ENCODE results near the gene HNRNPUL2.
A peak's percentile ranks its signal among the peaks of the same experiment; 100 is the strongest.
"Not testable (repeated sequence)": the region's sequence is repeated elsewhere in the genome, so short reads cannot be mapped to it uniquely, and the experiment has no call there.

HNRNPUL2 gene

GRCh38 chr11:62705880-62706849 lies 21.1 kb downstream of the HNRNPUL2 start:
- peak; percentile 86 to 93 (median 92) for DNase-seq (ENCODE audit: low read depth in 2 of 3, low spot score in 1 of 3)

DNA sequence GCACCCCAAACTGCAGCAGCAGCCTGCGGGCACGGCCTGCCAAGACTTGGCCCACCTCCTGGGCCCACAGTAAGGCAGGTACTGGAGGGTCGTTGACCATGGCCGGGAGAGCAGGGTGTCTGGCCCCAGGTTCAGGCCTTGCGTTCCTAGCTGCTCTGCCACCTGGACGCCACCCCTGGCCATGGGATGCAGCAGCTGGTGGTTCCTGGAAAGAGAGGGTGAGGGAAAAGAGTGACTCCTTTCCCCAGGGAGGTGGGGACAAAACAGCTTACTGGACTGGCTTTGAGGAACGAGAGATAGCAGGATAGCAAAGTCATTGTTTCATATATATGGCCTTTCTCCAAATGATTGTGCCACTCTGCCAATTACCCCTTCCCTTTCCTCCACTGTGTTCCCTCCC lies 21.8 kb downstream of the HNRNPUL2 start:
- DNase-seq (ENCODE audit: low read depth in 2 of 3, low spot score in 1 of 3) = no peak

GRCh38 chr11:62703921-62704320 lies 23.3 kb downstream of the HNRNPUL2 start:
- DNase-seq (ENCODE audit: low read depth in 2 of 3, low spot score in 1 of 3) = not testable (repeated sequence)

DNA sequence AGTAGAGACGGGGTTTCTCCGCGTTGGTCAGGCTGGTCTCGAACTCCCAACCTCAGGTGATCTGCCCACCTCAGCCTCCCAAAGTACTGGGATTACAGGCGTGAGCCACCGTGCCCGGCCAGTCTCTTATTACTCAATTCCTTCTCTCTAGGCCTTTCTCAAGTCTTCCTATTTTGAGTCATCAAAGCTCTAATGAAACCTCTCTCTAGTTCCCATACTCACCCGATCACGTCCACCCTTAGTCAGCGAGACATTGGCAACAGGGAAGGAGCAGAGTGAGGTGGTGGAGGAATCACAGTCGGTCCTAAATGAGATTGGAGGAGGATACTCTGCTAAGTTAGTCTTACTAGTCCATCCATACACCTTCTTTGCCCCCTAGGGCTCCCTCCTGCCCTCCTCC lies 25.0 kb downstream of the HNRNPUL2 start:
- DNase-seq (ENCODE audit: low read depth in 2 of 3, low spot score in 1 of 3) = no peak

DNA sequence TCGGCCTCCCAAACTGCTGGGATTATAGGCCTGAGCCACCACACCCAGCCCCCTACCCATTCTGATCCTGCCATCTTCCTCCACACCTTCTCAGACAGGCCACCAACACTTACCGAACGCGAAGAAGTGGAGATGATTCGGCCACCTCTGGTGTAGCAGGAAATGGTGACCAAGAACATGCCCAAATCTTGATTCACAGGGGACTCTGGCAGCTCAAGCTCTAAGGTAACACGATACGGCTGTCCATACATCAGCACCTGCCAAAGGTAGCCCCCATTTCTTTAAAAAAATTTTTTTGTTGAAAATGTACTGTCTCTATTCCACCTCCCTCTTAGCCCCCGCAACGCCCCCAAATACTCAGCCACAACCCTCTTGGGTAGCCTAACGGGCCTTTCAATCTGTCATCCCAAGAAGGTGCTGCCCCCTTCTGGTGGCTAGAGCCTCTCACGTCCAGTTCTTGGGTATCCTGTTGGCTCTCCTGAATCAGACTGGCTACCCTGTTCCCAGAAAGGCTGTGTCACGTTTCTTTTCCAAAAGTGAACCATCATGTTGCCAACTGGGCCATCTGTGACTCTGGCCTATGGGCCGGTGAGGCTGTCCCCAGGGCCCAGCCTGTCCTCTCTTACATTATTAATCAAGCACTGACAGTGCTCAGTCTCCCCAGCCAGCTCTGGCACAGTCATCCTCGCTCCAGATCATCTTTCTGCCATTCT lies 32.6 kb downstream of the HNRNPUL2 start:
- DNase-seq (ENCODE audit: low read depth in 2 of 3, low spot score in 1 of 3) = peak in 2 of 3 donors; percentile 63 to 78

DNA sequence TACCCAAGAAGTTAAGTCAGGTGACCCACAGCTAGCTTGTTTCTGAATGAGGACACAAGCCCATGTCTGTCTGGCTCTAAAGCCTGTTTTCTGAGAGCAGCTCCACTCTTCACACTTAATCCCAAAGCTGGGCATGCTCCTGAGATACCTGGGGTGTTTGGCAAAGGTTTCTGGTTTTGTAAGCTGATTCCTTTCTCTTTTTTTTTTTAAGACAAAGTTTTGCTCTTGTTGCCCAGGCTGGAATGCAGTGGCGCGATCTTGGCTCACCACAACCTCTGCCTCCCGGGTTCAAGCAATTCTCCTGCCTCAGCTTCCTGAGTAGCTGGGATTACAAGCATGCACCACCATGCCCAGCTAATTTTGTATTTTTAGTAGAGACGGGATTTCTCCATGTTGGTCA lies 33.6 kb downstream of the HNRNPUL2 start:
- DNase-seq (ENCODE audit: low read depth in 2 of 3, low spot score in 1 of 3) = not testable (repeated sequence)

DNA sequence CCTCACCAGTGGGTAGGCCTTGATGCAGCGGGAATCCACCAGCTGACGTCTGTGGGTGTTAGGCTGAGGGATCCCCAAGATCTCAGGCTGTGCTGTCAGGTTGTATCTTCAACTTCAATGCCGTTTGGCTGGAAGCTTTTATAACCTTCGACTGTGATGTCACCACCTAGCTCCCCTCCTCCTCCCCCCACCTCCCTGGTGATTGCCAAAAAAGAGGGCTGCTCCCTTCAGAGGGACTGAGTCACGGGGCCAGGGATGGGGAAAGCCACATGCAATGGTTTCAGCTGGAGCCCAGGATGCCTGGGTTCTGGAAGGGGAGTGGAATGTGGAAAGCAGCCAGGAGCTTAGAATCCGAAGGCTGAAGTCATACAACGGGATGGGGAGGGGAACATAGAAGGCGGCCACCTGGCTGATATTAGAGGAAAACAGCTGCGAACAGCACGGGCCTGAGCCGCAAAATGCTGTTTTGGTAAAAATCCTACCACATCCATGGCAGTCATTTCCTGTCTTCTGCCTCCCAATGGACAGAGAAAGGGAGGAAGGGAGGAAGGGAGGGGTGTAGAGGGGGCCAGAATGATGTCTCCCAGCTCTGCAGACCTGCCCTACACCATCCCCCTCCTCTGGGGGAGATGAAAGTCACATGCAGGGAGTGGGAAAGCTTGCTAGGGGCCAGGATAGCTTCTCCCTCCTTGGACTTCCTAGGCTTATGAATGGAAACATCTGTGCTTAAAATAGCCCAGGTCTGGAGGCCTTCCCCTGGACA lies 37.7 kb downstream of the HNRNPUL2 start, which contains the start of gene LRRN4CL:
Gene LRRN4CL, minus strand, starts transcription at position 110 of the 763 bp plus-strand sequence. CDS start 1,022 bp downstream, outside the sequence.
- DNase-seq (ENCODE audit: low read depth in 2 of 3, low spot score in 1 of 3) = no peak

DNA sequence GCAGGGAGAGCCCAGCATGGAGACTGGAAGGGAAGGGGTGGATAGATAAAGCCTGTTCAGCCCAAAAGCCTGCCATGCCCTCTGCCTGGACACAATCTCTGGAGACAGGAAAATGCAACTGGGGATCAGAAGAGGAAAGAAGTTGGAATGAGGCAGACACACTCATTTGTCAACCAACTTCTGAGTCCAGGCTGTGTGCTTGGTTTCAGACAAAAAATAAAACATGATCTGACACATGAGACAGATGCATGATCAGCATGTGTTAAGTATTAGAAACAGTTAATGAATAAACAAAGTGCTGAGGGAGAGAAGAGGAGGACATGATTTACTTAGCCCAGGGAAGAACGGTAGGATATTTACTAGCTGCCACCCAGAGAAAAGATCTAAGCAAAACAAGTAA lies 38.8 kb downstream of the HNRNPUL2 start:
- DNase-seq (ENCODE audit: low read depth in 2 of 3, low spot score in 1 of 3) = no peak

- no peak for DNase-seq (ENCODE audit: low read depth in 2 of 3, low spot score in 1 of 3)
Measured at GRCh38 chr11:62687508-62688396, 39.5 kb downstream of the HNRNPUL2 start.

- no peak for DNase-seq (ENCODE audit: low read depth in 2 of 3, low spot score in 1 of 3)
Measured at GRCh38 chr11:62682518-62682917, 44.7 kb downstream of the HNRNPUL2 start.

DNA sequence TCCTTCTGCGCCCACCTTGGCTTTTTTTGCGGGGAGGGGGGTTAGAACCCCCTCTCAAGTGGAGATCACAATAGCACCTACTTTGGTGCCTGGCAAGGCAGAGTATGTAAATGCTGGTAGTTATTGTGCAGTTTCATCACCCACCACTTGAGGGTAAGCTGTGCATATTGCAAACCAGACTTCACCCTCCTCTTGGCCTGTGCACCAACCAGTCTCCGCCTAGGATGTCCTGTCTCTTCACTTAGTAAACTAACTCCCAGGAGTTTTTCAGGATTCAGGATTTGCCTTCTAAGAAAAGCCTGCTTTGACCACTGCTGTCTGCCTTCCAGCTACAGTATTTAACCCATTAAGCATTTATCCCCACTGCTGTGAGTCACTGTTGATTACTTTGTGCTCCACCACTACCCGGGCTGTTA lies 46.4 kb downstream of the HNRNPUL2 start:
- no peak for DNase-seq (ENCODE audit: low read depth in 2 of 3, low spot score in 1 of 3)

DNA sequence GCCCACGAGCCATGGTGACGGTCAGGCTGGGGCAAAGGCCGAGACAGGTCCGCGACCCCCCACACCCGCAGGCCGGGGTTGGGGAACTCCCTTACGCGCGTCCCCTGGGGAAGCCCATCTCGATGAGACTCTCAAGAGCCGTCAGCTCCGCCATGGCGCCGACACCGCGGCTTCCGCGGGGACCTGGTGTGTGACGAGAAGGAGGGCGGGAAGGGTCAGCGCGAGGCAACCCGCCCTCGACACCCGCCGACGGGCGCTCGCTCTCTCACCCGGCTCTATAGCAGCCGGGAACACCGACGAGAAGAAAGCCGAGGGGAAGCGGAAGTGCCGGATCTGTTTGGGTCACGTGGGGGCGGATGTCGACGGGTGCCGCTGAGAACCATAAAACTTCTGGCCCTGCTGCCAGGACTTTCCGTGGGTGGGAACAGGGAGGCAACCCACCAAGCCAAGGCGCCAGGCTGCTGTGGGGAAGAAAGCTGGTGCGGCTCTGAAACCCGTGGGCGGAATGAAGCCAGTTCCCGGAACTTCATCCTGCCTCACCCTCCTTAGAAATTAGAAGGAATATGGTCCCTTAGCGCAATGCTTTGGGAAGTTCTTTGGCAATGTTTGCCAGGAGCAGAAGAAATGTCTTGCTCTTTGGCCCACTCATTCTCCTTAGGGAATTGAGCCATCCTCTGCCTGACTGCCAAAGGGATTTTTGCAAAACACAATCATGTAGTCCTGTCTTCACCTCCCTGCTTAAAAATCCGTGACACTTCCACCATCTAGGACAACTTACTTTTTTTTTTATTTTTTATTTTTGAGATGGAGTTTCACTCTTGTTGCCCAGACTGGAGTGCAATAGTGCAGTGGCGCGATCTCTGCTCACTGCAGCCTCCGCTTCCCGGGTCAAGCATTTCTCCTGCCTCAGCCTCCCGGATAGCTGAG lies 48.2 kb downstream of the HNRNPUL2 start, which contains the start of gene UBXN1:
Gene UBXN1, minus strand, starts transcription at position 304 of the 927 bp plus-strand sequence. Its CDS starts 150 bp downstream, at position 154.
- DNase-seq (ENCODE audit: low read depth in 2 of 3, low spot score in 1 of 3) = peak; percentile 81 to 86 (median 83)

DNA sequence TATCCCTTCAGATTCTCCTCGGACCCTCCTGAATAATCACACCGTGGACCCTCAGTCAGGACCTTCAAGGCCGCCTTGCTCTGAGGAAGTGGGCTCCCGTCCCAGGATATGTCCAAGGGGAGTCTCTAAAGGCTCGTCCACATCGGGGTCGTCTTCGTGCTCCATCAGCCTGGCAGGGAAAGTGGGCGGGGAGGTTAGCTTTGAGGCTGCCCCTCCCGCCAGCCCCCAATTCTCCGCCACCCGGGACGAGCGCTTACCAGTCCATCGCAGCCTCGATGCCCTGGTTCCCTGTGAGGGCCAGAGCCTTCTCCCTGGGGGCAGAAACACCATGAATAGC lies 48.9 kb downstream of the HNRNPUL2 start:
- DNase-seq (ENCODE audit: low read depth in 2 of 3, low spot score in 1 of 3) = no peak

DNA sequence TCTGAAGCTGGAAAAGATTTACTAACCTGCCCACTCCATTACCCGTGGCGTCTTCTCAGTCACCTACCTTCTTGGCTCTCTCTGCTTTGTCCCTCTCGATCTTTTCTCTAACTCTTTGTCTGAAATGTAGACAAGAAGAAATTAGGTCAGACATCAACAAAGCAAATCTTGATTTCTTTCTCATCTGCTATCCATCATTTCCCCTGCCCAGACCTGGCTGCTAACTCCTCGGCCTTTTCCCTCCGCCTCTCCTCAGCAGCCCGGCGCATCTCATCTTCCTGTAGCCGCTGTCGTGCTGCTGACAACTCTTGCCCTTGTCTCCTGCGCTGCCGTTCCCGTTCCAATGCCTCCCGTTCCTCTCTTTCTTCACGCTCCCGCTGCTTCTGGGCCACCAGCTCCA lies 49.5 kb downstream of the HNRNPUL2 start:
- no peak for DNase-seq (ENCODE audit: low read depth in 2 of 3, low spot score in 1 of 3)

DNA sequence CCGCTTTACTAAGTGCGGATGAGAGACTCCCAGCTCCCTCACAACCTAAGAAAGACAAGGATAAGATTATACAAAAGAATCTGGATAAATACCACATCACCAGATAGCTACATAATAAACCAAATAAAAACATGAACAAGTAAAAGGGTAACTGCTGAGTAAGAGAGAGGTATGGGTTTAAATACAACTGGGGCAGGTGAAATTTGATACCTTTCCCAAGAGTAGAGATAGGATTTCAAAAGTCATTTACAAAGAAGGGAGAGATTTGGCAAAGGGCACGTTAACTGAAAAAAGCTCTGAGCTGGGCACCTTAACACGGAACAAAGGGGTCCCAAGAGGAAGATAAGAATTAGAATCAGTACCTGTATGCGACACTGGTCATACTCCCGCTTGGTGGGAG lies 50.1 kb downstream of the HNRNPUL2 start:
- no peak for DNase-seq (ENCODE audit: low read depth in 2 of 3, low spot score in 1 of 3)

DNA sequence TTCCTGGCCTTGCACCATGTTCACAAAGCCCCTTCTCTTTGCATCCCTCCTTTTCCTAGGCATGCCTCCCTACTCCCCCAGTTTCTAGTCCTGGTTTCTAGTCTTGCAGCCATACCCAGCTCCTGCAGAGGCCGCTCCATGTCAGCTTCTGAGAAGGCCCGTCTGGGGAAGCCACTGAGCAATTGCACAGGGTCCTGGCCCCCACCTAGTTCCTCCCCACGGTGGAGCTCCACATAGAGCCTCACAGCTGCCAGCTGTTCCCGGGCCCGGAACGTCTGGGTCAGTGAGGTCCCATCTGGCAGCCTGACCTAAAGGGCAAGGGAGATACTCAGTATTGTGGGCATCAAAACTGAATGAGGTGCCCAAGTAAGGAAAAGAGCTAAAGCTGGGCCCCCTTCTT lies 50.6 kb downstream of the HNRNPUL2 start:
- DNase-seq (ENCODE audit: low read depth in 2 of 3, low spot score in 1 of 3) = no peak

DNA sequence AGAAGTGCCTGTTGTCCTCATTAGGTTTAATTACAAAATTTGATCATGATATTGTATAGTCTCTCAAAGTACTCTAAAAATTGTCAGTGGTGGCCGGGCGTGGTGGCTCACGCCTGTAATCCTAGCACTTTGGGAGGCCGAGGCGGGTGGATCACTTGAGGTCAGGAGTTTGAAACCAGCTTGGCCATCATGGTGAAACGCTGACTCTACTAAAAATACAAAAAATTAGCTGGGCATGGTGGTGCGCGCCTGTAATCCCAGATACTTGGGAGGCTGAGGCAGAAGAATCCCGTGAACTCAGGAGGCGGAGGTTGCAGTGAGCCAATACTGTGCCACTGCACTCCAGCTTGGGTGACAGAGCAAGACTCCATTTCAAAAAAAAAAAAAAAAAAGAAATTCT lies 51.8 kb downstream of the HNRNPUL2 start:
- not testable (repeated sequence) for DNase-seq (ENCODE audit: low read depth in 2 of 3, low spot score in 1 of 3)

DNA sequence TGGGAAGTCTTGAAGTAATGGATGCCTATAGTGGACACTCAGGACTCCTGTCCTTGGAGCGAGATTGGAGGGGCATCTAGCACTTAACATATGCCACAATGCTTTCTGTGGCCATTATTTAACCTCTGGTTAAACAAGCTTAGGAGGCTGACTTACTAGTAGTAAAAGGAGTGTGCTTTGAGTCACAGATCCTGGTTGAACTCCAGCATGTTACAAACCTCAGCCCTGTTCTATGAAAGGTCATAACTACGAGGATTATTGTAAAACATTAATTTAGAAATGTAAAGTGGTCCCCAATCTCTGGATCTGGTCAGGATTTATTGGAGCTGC lies 54.1 kb downstream of the HNRNPUL2 start:
- no peak for DNase-seq (ENCODE audit: low read depth in 2 of 3, low spot score in 1 of 3)
